HCT116 (cell line): ENCODE data around the gene STK16. TPM values are rescaled to one million over a fixed set of nuclear protein-coding genes. Genes with fewer than 3 reads are reported as not detected.

Source experiments
- ATAC-seq: fragments of 200-7000 bp; cut with Tn5 transposase; 2 replicates; pipeline ENCODE4 v1.9.1; 2020; ENCODE audit warnings: mild to moderate bottlenecking, moderate library complexity
- BruUV-seq: library from RNA; stranded (reverse); fragments of 400-500 nt; replicated peaks from 2 replicates; lab custom pipeline; 2021; lab: Mats Ljungman, UMichigan
- CTCF ChIA-PET: fragments of 300-600 bp; sonication (Branson Sonifier 250); formaldehyde crosslinking; loops from one replicate; lab custom pipeline; 2021; ENCODE audit warnings: antibody characterized with exemption; lab: Charles Lee
- POLR2A ChIA-PET: fragments of 300-600, 350-600 bp; sonication (Branson Sonifier 250); formaldehyde crosslinking; loops from one replicate; lab custom pipeline; 2021; ENCODE audit warnings: antibody characterized with exemption; lab: Charles Lee
- RAD21 ChIA-PET, 2 experiments: fragments of 300-600 bp; sonication (Branson Sonifier 250); formaldehyde crosslinking; loops; one replicate each; lab custom pipeline; 2023; ENCODE audit warnings: low total read pairs in 2 of 2; ENCODE audit not compliant: uncharacterized antibody in 2 of 2, unreplicated experiment in 2 of 2, low non-redundant PET in 1 of 2; lab: Charles Lee
- DNase-seq: peaks from one replicate; pipeline ENCODE4 v3.0.0-alpha.2; 2010; ENCODE audit warnings: low read depth, low spot score
- H2AFZ ChIP-seq: fragments of 200-600 bp; shearing (Covaris generic), sonication (generic); 2 replicates; pipeline ENCODE4 v1.6.1; 2017; ENCODE audit warnings: low read depth, mixed run types, mixed read lengths, antibody characterized with exemption, low read length; ENCODE audit not compliant: poor library complexity, severe bottlenecking
- H3K27ac ChIP-seq: 2 replicates; pipeline ENCODE4 v1.5.1; 2012; ENCODE audit warnings: low read depth, low read length
- H3K27me3 ChIP-seq: fragments of 200-600 bp; sonication (generic); 2 replicates; pipeline ENCODE4 v1.6.1; 2016; ENCODE audit warnings: mixed run types, low read length, mixed read lengths; ENCODE audit not compliant: insufficient read depth
- H3K36me3 ChIP-seq, 2 experiments: fragments of 200-500 bp in 1 of 2; fragments of 200-600 bp in 1 of 2; sonication (Bioruptor generic) in 1 of 2; sonication (generic) in 1 of 2; 2 replicates each; pipeline versions ENCODE4 v1.5.1 to v1.6.1; 2014 to 2016; ENCODE audit warnings: low read length in 2 of 2, inconsistent platforms in 1 of 2, mixed read lengths in 1 of 2, mixed run types in 1 of 2; ENCODE audit not compliant: insufficient read depth in 2 of 2, control insufficient read depth in 1 of 2
- H3K4me1 ChIP-seq, 2 experiments: fragments of 200-600 bp in 1 of 2; sonication (generic) in 1 of 2; 2 replicates each; pipeline versions ENCODE4 v1.5.1 to v1.6.1; 2012 to 2017; ENCODE audit warnings: low read length in 2 of 2, inconsistent platforms in 1 of 2, mild to moderate bottlenecking in 1 of 2, mixed read lengths in 1 of 2, mixed run types in 1 of 2, moderate library complexity in 1 of 2; ENCODE audit not compliant: insufficient read depth in 2 of 2, control insufficient read depth in 1 of 2
- H3K4me2 ChIP-seq: fragments of 200-600 bp; sonication (generic); 2 replicates; pipeline ENCODE4 v1.6.1; 2017; ENCODE audit warnings: mixed run types, low read length, mixed read lengths
- H3K4me3 ChIP-seq, 2 experiments: fragments of 200-600 bp in 1 of 2; sonication (generic) in 1 of 2; replicated peaks in 1 of 2; 2 replicates each; pipeline ENCODE4 v1.5.1; 2011 to 2016; ENCODE audit warnings: low read length in 2 of 2, control low read depth in 1 of 2, low read depth in 1 of 2, mild to moderate bottlenecking in 1 of 2, mixed read lengths in 1 of 2, mixed run types in 1 of 2
- H3K79me2 ChIP-seq: fragments of 200-600 bp; sonication (generic); 2 replicates; pipeline ENCODE4 v1.6.1; 2017; ENCODE audit warnings: mild to moderate bottlenecking, mixed run types, low read length, moderate library complexity, mixed read lengths; ENCODE audit not compliant: insufficient read depth
- H3K9ac ChIP-seq: fragments of 200-600 bp; sonication (generic); 2 replicates; pipeline ENCODE4 v1.6.1; 2016; ENCODE audit warnings: low read length, mixed read lengths
- H3K9me2 ChIP-seq: fragments of 200-600 bp; sonication (generic), shearing (Covaris generic); 2 replicates; pipeline ENCODE4 v1.6.1; 2017; ENCODE audit warnings: mixed run types, mild to moderate bottlenecking, moderate library complexity; ENCODE audit not compliant: insufficient read depth
- H3K9me3 ChIP-seq, 2 experiments: fragments of 200-500 bp in 1 of 2; fragments of 200-600 bp in 1 of 2; sonication (Bioruptor generic) in 1 of 2; sonication (generic) in 1 of 2; 2 replicates each; pipeline ENCODE4 v1.6.1; 2014 to 2017; ENCODE audit warnings: low read length in 2 of 2, mixed read lengths in 2 of 2, inconsistent platforms in 1 of 2, low read depth in 1 of 2, mild to moderate bottlenecking in 1 of 2, mixed run types in 1 of 2, moderate library complexity in 1 of 2; ENCODE audit not compliant: control insufficient read depth in 1 of 2, insufficient read depth in 1 of 2
- H4K20me1 ChIP-seq: fragments of 200-600 bp; sonication (generic), shearing (Covaris generic); 2 replicates; pipeline ENCODE4 v1.6.1; 2017; ENCODE audit warnings: mixed run types, mild to moderate bottlenecking, moderate library complexity; ENCODE audit not compliant: insufficient read depth
- CBX3 ChIP-seq: IDR thresholded peaks from 2 replicates; pipeline ENCODE4 v1.6.1; 2012; ENCODE audit warnings: low read depth
- CEBPB ChIP-seq: IDR thresholded peaks from 2 replicates; pipeline ENCODE4 v1.6.1; 2012; ENCODE audit warnings: low read depth
- EGR1 ChIP-seq: IDR thresholded peaks from 2 replicates; pipeline ENCODE4 v1.6.1; 2012; ENCODE audit warnings: low read depth
- ELF1 ChIP-seq: IDR thresholded peaks from 2 replicates; pipeline ENCODE4 v1.6.1; 2012; ENCODE audit warnings: low read depth, borderline replicate concordance
- FOSL1 ChIP-seq: IDR thresholded peaks from 2 replicates; pipeline ENCODE4 v1.6.1; 2012; ENCODE audit warnings: low read depth
- POLR2A ChIP-seq: IDR thresholded peaks from 2 replicates; pipeline ENCODE4 v1.7.0; 2011; ENCODE audit warnings: borderline replicate concordance; ENCODE audit not compliant: insufficient read depth, insufficient read length; ENCODE audit errors: extremely low read depth
- POLR2AphosphoS5 ChIP-seq: IDR thresholded peaks from 2 replicates; pipeline ENCODE4 v1.6.1; 2011; ENCODE audit warnings: mild to moderate bottlenecking, low read depth, low read length, moderate library complexity
- SRF ChIP-seq: IDR thresholded peaks from 2 replicates; pipeline ENCODE4 v1.6.1; 2012; ENCODE audit warnings: low read depth
- ZNF274 ChIP-seq: fragments of 200-500 bp; sonication (Bioruptor generic); IDR thresholded peaks from 2 replicates; pipeline ENCODE4 v1.6.1; 2014; ENCODE audit warnings: mild to moderate bottlenecking, low read depth, low read length, inconsistent platforms
- intact Hi-C: fragments of 100-400 bp; cut with micrococcal nuclease; formaldehyde crosslinking; loops from 2 replicates; pipeline ENCODE4 v1.10.0; 2022
- total RNA-seq: library from RNA; stranded (reverse); gene quantifications from one replicate; pipeline ENCODE4 v1.2.1, GENCODE V29; 2021; ENCODE audit not compliant: unreplicated experiment
- TF ChIP-seq, protein P1 (sequence below): IDR thresholded peaks from 2 replicates; pipeline ENCODE4 v1.6.1; 2012
- TF ChIP-seq, protein P2 (sequence below): IDR thresholded peaks from 2 replicates; pipeline ENCODE4 v1.6.1; 2012; ENCODE audit warnings: low read depth
- TF ChIP-seq, protein P3 (sequence below), 3 experiments: fragments of 200-600 bp in 1 of 3; sonication (generic) in 1 of 3; IDR thresholded peaks in 2 of 3; conservative IDR thresholded peaks in 1 of 3; 2 replicates each; pipeline ENCODE4 v1.5.1; 2012 to 2017; ENCODE audit warnings: low read depth in 2 of 3, low read length in 2 of 3, antibody characterized with exemption in 1 of 3, borderline replicate concordance in 1 of 3, control low read depth in 1 of 3, mild to moderate bottlenecking in 1 of 3, mixed read lengths in 1 of 3, mixed run types in 1 of 3, moderate library complexity in 1 of 3; ENCODE audit not compliant: insufficient read depth in 1 of 3

Gene STK16
- total RNA-seq, 1 experiment from 2014 or later: 31.4 TPM

DNA sequence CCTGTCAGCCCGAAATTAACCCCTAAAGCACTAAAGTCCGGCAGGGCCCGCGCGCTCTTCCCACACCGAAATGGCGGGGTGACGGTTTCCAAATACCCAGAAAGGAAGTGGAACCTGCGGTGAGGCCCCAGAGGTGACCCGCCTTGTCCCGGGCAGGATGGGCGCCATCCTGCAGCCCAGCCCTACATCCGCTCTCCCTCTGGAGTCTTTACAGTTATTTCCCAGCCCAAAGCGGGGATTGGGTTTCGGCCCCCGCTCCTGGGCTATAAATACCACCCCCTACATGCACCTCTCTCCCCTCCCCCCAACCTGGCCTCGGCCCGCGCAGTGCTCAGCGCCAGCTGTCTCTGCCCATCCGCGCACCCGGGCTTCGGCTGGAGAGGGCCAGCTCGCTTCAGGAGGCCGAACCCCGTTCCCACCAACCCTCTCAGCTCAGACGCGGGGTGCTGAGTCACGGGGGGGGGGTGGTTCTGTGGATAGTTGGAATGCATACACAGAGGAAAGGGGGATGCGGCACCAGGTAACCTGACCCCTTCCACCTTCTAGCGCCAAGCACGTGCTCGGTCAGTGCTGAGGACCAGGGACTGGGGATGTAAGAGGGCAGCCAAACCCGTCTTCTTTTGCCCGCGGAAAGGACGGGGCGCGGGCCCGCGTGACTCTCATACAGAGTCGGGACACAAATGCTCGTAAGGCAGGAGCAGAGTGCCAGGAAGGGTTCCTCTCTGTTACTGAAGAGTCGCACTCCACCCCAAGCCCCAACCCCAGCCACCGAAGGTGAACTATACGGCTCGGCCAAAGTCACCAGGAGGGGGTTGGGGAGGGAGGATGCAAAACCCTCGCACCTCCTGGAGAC lies 7.8 kb downstream of the STK16 start, which contains the start of gene TUBA4B:
TUBA4B (plus strand) TSS at position 344 of the 853 bp plus-strand sequence; CDS start at position 509, 165 bp downstream.
- no peaks in the 10 kb centered on the region for H3K9me2 ChIP-seq
- peak within 1 kb of the TSS; percentile 97 for H3K4me2 ChIP-seq
- POLR2A ChIA-PET: interaction anchor here (0.6 to 2.0 kb wide), 8 partner anchors 8 to 302 kb away, joined by 3 to 7 read pairs (median 4); partner anchors contain the start of genes DNAJB2, GLB1L and STK16
- H3K9me3 ChIP-seq: no peaks in the 10 kb centered on the region
- H3K27me3 ChIP-seq: peaks cover 5% of the 10 kb centered on the region; the same call in 1 of the 2 replicates
- peak within 1 kb of the TSS; percentile 55 for H3K27ac ChIP-seq
- DNase-seq (no peak), ATAC-seq (peak; percentile 40)
- peaks cover 31 to 60% of the 10 kb centered on the region in 2 experiments for H3K4me1 ChIP-seq
- RAD21 ChIA-PET: interaction anchor here (0.7 kb wide), 2 partner anchors 21 to 128 kb away, joined by 4 to 5 read pairs; no protein-coding TSS in a partner anchor
- BruUV-seq: TSS peak; percentile 68
- intact Hi-C loops: loop anchor here (2.0 kb wide), 1 partner anchor 42 kb away; no protein-coding TSS in a partner anchor
- peak within 1 kb of the TSS; percentile 74 for H2AFZ ChIP-seq
- peaks cover 0 to 3% of the 10 kb centered on the region in 2 experiments; a peak in 1 of 4 replicates for H3K36me3 ChIP-seq
- peaks cover 20% of the 10 kb centered on the region; the same call in 1 of the 2 replicates for H3K79me2 ChIP-seq
- peak within 1 kb of the TSS; percentile 77 for H3K9ac ChIP-seq
- TF ChIP-seq CBX3 (no peak), POLR2AphosphoS5 (no peak), EGR1 (no peak), POLR2A (no peak), ZNF274 (no peak), ELF1 (no peak), SRF (no peak), CEBPB (no peak), FOSL1 (no peak)
- TF ChIP-seq, protein P1, sequence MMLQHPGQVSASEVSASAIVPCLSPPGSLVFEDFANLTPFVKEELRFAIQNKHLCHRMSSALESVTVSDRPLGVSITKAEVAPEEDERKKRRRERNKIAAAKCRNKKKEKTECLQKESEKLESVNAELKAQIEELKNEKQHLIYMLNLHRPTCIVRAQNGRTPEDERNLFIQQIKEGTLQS: no peak
- TF ChIP-seq, protein P2, sequence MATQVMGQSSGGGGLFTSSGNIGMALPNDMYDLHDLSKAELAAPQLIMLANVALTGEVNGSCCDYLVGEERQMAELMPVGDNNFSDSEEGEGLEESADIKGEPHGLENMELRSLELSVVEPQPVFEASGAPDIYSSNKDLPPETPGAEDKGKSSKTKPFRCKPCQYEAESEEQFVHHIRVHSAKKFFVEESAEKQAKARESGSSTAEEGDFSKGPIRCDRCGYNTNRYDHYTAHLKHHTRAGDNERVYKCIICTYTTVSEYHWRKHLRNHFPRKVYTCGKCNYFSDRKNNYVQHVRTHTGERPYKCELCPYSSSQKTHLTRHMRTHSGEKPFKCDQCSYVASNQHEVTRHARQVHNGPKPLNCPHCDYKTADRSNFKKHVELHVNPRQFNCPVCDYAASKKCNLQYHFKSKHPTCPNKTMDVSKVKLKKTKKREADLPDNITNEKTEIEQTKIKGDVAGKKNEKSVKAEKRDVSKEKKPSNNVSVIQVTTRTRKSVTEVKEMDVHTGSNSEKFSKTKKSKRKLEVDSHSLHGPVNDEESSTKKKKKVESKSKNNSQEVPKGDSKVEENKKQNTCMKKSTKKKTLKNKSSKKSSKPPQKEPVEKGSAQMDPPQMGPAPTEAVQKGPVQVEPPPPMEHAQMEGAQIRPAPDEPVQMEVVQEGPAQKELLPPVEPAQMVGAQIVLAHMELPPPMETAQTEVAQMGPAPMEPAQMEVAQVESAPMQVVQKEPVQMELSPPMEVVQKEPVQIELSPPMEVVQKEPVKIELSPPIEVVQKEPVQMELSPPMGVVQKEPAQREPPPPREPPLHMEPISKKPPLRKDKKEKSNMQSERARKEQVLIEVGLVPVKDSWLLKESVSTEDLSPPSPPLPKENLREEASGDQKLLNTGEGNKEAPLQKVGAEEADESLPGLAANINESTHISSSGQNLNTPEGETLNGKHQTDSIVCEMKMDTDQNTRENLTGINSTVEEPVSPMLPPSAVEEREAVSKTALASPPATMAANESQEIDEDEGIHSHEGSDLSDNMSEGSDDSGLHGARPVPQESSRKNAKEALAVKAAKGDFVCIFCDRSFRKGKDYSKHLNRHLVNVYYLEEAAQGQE: no peak
- TF ChIP-seq, protein P3, sequence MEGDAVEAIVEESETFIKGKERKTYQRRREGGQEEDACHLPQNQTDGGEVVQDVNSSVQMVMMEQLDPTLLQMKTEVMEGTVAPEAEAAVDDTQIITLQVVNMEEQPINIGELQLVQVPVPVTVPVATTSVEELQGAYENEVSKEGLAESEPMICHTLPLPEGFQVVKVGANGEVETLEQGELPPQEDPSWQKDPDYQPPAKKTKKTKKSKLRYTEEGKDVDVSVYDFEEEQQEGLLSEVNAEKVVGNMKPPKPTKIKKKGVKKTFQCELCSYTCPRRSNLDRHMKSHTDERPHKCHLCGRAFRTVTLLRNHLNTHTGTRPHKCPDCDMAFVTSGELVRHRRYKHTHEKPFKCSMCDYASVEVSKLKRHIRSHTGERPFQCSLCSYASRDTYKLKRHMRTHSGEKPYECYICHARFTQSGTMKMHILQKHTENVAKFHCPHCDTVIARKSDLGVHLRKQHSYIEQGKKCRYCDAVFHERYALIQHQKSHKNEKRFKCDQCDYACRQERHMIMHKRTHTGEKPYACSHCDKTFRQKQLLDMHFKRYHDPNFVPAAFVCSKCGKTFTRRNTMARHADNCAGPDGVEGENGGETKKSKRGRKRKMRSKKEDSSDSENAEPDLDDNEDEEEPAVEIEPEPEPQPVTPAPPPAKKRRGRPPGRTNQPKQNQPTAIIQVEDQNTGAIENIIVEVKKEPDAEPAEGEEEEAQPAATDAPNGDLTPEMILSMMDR (IDR thresholded peaks at IDR 0.05 in 2 of 3, conservative IDR thresholded peaks at IDR 0.05 in 1 of 3; ENCODE audit: borderline replicate concordance in 1 of 3, insufficient read depth in 1 of 3, low read depth in 2 of 3, low read length in 2 of 3): no peak
- peak within 1 kb of the TSS; percentile 69 to 84 for H3K4me3 ChIP-seq
- no peaks in the 10 kb centered on the region for H4K20me1 ChIP-seq
- CTCF ChIA-PET: interaction anchor here (0.7 to 2.3 kb wide), 5 partner anchors 24 to 42 kb away, joined by 3 to 8 read pairs (median 6); partner anchors contain the start of gene DNAJB2
